ENCODE results near the gene EXD1. TPM values are rescaled to one million over a fixed set of nuclear protein-coding genes. Genes with fewer than 3 reads are reported as not detected.

EXD1 gene, protein sequence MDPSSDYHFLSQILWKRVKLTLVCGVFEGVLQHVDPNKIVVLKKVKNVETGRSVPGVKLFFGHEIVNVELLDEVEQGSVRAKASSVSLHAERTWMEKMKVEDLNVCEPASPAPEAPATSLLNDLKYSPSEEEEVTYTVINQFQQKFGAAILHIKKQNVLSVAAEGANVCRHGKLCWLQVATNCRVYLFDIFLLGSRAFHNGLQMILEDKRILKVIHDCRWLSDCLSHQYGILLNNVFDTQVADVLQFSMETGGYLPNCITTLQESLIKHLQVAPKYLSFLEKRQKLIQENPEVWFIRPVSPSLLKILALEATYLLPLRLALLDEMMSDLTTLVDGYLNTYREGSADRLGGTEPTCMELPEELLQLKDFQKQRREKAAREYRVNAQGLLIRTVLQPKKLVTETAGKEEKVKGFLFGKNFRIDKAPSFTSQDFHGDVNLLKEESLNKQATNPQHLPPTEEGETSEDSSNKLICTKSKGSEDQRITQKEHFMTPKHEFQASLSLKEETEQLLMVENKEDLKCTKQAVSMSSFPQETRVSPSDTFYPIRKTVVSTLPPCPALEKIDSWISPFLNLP
- total RNA-seq (not detected), polyA plus RNA-seq (ENCODE audit: insufficient read depth, low read depth, low replicate concordance) (not detected)
- long read RNA-seq, donor 1, result 0 reads
- long read RNA-seq, donor 2, result 0 reads
- long read RNA-seq, donor 3, result 0 reads
- long read RNA-seq, donor 4, partial matches to known transcripts, result 0 of 16 reads
- long read RNA-seq, donor 4, other reads (novel, unspliced or antisense), result 16 of 16 reads
- long read RNA-seq, donor 5, result 0 reads
- long read RNA-seq, donor 6, result 0 reads
- long read RNA-seq, donor 7, result 0 reads
- long read RNA-seq, donor 8, result 0 reads
- long read RNA-seq, donor 9, result 0 reads
- long read RNA-seq, donor 10, result 0 reads

DNA sequence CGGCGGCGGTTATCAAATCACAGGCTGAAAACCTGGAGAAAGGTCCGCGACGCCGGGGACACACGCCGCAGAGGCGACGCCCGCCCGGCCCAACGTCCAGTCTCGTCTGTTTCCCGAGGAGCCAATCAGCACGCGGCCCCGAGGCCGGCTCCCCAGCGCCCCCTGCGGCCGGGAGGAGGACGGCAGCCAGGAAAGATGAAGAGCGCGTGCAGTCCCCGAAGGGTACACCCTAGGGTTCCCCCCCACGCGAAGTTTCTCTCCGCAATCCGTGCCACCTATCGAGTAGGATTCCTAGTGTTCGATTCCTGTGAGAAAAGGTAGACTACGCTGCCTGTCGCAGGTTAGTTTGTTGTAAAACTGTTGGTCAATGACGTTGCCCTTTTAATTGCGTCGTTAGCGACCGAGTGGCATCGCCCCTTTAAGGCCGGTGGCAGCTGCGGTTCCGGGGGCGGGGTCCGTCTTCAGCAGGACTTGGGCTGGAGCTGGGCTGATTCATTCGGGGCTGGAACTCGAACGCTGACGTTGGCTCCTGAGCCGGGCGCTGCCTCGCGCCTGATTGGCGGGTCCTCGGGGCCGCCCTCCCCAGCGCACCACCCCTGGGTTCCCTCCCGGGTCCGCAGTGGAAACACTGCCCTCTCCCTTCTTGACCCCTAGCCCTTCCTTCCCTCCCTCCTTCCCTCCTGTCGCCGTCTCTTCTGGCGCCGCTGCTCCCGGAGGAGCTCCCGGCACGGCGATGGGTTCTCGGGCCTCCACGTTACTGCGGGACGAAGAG lies at the start of gene EXD1, which contains the start of gene CHP1:
Gene EXD1, minus strand, starts transcription at position 108 of the 772 bp plus-strand sequence. CDS start 4,182 bp downstream, outside the sequence.
Gene CHP1, plus strand, starts transcription at position 619 of the 772 bp plus-strand sequence. Its CDS starts 115 bp downstream, at position 734.
- Histone ChIP-seq H3K4me1 (ENCODE audit: control insufficient read depth in 2 of 3, insufficient read depth in 2 of 3, low read depth in 1 of 3, low read length in 3 of 3) (peaks cover 0 to 3% (median 2%) of the 10 kb centered on the region in 3 donors), H3K9ac (ENCODE audit: low read length in 3 of 3) (peak within 1 kb of the TSS; percentile 50 to 75 (median 72)), H3K27me3 (ENCODE audit: control insufficient read depth, insufficient read depth, low read length) (no peaks in the 10 kb centered on the region), H3K9me3 (ENCODE audit: control insufficient read depth in 2 of 3, insufficient read depth in 1 of 3, low read length in 3 of 3) (no peaks in the 10 kb centered on the region), H3K4me3 (ENCODE audit: low read length in 3 of 3) (peak within 1 kb of the TSS; percentile 73 to 90 (median 88)), H3K27ac (ENCODE audit: low read depth in 2 of 2, low read length in 2 of 2) (peak within 1 kb of the TSS; percentile 89 to 91), H3K36me3 (ENCODE audit: control insufficient read depth in 2 of 3, insufficient read depth in 3 of 3, low read length in 3 of 3) (no peaks in the 10 kb centered on the region)
- peak; percentile 83 for FAIRE-seq
- intact Hi-C loops (cut with DNase I), result no loop called here
- TF ChIP-seq, protein P1, sequence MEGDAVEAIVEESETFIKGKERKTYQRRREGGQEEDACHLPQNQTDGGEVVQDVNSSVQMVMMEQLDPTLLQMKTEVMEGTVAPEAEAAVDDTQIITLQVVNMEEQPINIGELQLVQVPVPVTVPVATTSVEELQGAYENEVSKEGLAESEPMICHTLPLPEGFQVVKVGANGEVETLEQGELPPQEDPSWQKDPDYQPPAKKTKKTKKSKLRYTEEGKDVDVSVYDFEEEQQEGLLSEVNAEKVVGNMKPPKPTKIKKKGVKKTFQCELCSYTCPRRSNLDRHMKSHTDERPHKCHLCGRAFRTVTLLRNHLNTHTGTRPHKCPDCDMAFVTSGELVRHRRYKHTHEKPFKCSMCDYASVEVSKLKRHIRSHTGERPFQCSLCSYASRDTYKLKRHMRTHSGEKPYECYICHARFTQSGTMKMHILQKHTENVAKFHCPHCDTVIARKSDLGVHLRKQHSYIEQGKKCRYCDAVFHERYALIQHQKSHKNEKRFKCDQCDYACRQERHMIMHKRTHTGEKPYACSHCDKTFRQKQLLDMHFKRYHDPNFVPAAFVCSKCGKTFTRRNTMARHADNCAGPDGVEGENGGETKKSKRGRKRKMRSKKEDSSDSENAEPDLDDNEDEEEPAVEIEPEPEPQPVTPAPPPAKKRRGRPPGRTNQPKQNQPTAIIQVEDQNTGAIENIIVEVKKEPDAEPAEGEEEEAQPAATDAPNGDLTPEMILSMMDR (IDR thresholded peaks at IDR 0.05; ENCODE audit: borderline replicate concordance, extremely low read depth, insufficient read depth), result peak; percentile 76
- peak; percentile 97 to 99 (median 98) for DNase-seq

DNA sequence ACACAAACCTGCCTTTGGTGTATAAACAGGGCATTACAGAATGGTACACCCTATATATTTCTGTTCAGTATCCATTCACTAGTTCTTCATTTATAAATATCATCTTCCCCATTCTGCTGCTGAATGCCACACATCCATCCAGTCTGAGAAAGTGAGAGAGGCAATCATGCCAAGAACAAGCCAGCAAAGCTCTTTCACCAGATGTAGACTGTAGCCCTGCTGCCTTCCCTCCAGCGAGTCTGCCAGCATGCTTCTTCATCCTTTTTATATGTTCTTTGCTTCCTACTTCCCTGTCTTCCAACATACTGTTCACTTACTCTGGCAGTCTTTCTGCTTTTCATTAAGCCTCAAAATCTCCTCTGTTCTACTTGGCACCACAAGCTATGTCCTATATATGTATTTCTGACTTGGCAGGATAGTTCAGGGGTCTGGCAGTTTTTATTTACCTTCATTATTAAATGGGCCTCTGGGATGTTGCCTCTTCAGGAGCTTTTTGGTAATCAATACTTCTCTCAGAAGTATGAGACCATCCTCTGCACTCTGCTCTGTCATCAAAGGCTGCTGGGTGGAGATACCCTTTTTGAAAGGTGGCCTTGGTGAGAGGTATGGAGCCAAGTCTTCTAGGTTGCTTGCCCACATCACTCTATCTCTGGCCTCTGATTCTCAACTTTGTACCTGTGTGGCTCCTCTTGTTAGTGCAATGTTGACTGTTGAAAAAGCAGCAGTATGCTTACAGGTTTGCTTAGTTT lies 49.2 kb upstream of the EXD1 start:
- no peaks in the 10 kb centered on the region for H3K27me3 ChIP-seq (ENCODE audit: control insufficient read depth, insufficient read depth, low read length)
- H3K36me3 ChIP-seq (ENCODE audit: control insufficient read depth in 2 of 3, insufficient read depth in 3 of 3, low read length in 3 of 3), result peaks cover 0 to 11% (median 5%) of the 10 kb centered on the region in 3 donors
- no peak overlapping the region for H3K4me3 ChIP-seq (ENCODE audit: low read length in 3 of 3)
- intact Hi-C loops (cut with DNase I), result no loop called here
- TF ChIP-seq, protein P1 (IDR thresholded peaks at IDR 0.05; ENCODE audit: borderline replicate concordance, extremely low read depth, insufficient read depth), result no peak
- DNase-seq (no peak), FAIRE-seq (no peak)
- H3K9me3 ChIP-seq (ENCODE audit: control insufficient read depth in 2 of 3, insufficient read depth in 1 of 3, low read length in 3 of 3), result no peaks in the 10 kb centered on the region
- H3K27ac ChIP-seq (ENCODE audit: low read depth in 2 of 2, low read length in 2 of 2), result no peak overlapping the region
- H3K9ac ChIP-seq (ENCODE audit: low read length in 3 of 3), result no peak overlapping the region
- no peaks in the 10 kb centered on the region for H3K4me1 ChIP-seq (ENCODE audit: control insufficient read depth in 2 of 3, insufficient read depth in 2 of 3, low read depth in 1 of 3, low read length in 3 of 3)

DNA sequence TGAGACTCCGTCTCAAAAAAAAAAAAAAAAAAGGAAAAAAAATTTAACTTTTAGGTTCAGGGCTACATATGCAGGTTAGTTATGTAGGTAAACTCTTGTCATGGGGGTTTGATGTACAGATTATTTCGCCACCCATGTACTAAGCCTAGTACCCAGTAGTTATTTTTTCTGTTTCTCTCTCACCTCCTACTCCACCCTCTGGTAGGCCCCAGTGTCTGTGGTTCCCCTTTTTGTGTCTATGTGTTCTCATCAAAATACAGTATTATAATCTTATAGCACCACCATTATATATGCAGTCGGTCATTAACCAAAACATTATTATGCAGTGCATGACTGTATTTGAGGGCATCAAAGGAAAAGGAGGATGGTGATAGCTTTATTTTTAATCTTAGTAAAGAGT lies 47.8 kb upstream of the EXD1 start:
- Histone ChIP-seq H3K4me3 (ENCODE audit: low read length in 3 of 3) (no peak overlapping the region), H3K9me3 (ENCODE audit: control insufficient read depth in 2 of 3, insufficient read depth in 1 of 3, low read length in 3 of 3) (no peaks in the 10 kb centered on the region), H3K9ac (ENCODE audit: low read length in 3 of 3) (no peak overlapping the region), H3K36me3 (ENCODE audit: control insufficient read depth in 2 of 3, insufficient read depth in 3 of 3, low read length in 3 of 3) (peaks cover 3 to 14% (median 5%) of the 10 kb centered on the region in 3 donors), H3K4me1 (ENCODE audit: control insufficient read depth in 2 of 3, insufficient read depth in 2 of 3, low read depth in 1 of 3, low read length in 3 of 3) (no peaks in the 10 kb centered on the region), H3K27me3 (ENCODE audit: control insufficient read depth, insufficient read depth, low read length) (no peaks in the 10 kb centered on the region), H3K27ac (ENCODE audit: low read depth in 2 of 2, low read length in 2 of 2) (no peak overlapping the region)
- no peak for DNase-seq
- TF ChIP-seq, protein P1 (IDR thresholded peaks at IDR 0.05; ENCODE audit: borderline replicate concordance, extremely low read depth, insufficient read depth), result no peak
- no peak for FAIRE-seq
- intact Hi-C loops (cut with DNase I), result no loop called here

All from kidney (tissue), 22 donors.